Spleen (tissue), 11 donors: ENCODE results near the gene PSMG4. TPM values are rescaled to one million over a fixed set of nuclear protein-coding genes. Genes with fewer than 3 reads are reported as not detected.

Experiments used
- DNase-seq: peaks from one replicate; pipeline ENCODE4 v3.0.0-alpha.2; 2020
- H3K27ac ChIP-seq, 8 donors: fragments of 200-600 bp; sonication (generic) in 7 of 8; 1 replicate in 4 of 8; 2 replicates in 4 of 8; pipeline versions ENCODE4 v1.5.0 to v1.8.0; 2016 to 2021; ENCODE audit warnings: inconsistent platforms in 4 of 8, mild to moderate bottlenecking in 4 of 8, moderate library complexity in 1 of 8
- H3K27me3 ChIP-seq, 7 donors: fragments of 200-600 bp; sonication (generic) in 6 of 7; replicated peaks in 1 of 7; 1 replicate in 4 of 7; 2 replicates in 3 of 7; pipeline versions ENCODE4 v1.5.0 to v1.8.0; 2016 to 2021; ENCODE audit warnings: inconsistent platforms in 3 of 7, mild to moderate bottlenecking in 1 of 7
- H3K36me3 ChIP-seq, 6 donors: fragments of 200-600 bp; sonication (generic) in 5 of 6; 1 replicate in 4 of 6; 2 replicates in 2 of 6; pipeline versions ENCODE4 v1.5.0 to v1.8.0; 2016 to 2021; ENCODE audit warnings: inconsistent platforms in 2 of 6
- H3K4me1 ChIP-seq, 6 donors: fragments of 200-600 bp; sonication (generic) in 5 of 6; 1 replicate in 3 of 6; 2 replicates in 3 of 6; pipeline versions ENCODE4 v1.5.0 to v1.8.0; 2016 to 2021; ENCODE audit warnings: inconsistent platforms in 3 of 6
- H3K4me3 ChIP-seq, 8 donors: fragments of 200-600 bp; sonication (generic) in 7 of 8; 1 replicate in 4 of 8; 2 replicates in 4 of 8; pipeline versions ENCODE4 v1.5.0 to v1.8.0; 2016 to 2021; ENCODE audit warnings: inconsistent platforms in 4 of 8, mild to moderate bottlenecking in 4 of 8, moderate library complexity in 2 of 8
- H3K9me3 ChIP-seq, 8 donors: fragments of 200-600 bp; sonication (generic) in 7 of 8; 1 replicate in 4 of 8; 2 replicates in 4 of 8; pipeline versions ENCODE4 v1.5.0 to v1.8.0; 2016 to 2021; ENCODE audit warnings: inconsistent platforms in 4 of 8
- CTCF ChIP-seq, 11 experiments: fragments of 200-600 bp in 7 of 11; fragments of 450-650 bp in 4 of 11; sonication (generic) in 4 of 11; IDR thresholded peaks in 8 of 11; conservative IDR thresholded peaks in 3 of 11; 1 replicate in 7 of 11; 2 replicates in 4 of 11; pipeline versions ENCODE4 v1.4.0 to v1.8.0; 2016 to 2021; ENCODE audit warnings: antibody characterized with exemption in 11 of 11, inconsistent platforms in 4 of 11, mild to moderate bottlenecking in 1 of 11
- POLR2A ChIP-seq, 3 donors: fragments of 450-650 bp; IDR thresholded peaks; one replicate each; pipeline ENCODE4 v1.5.1; 2017; ENCODE audit warnings: antibody characterized with exemption in 3 of 3, mild to moderate bottlenecking in 1 of 3
- POLR2AphosphoS5 ChIP-seq, 3 donors: sonication (generic); formaldehyde crosslinking; IDR thresholded peaks; one replicate each; pipeline ENCODE4 v1.5.1; 2017; ENCODE audit warnings: antibody characterized with exemption in 3 of 3
- WGBS, 5 donors: extraction: QIAGEN DNeasy Blood & Tissue Kit in 3 of 5; methylation state at CpG; one replicate each; pipeline versions ENCODE4 v1.1.5 to v1.1.7; 2013 to 2018; 5-methylcytosine and 5-hydroxymethylcytosine counted together
- intact Hi-C: fragments of 100-400 bp; cut with DNase I; formaldehyde crosslinking; loops from one replicate; pipeline ENCODE4 v1.15.0; 2023; ENCODE audit warnings: low total_unique reads
- polyA plus RNA-seq, 3 donors: library from polyadenylated mRNA; stranded (reverse); fragments of 200-250 nt; gene quantifications; one replicate each; pipeline ENCODE4 v1.2.1, GENCODE V29; 2013
- total RNA-seq, 7 donors: library from RNA; depleted of rRNA in 3 of 7; stranded (reverse); fragments of >200 nt in 3 of 7; fragmentation: NEBNext Ultra II Directional in 4 of 7; extraction: Animal tissue kit (Norgen Biotek cat#: 25700) in 4 of 7; gene quantifications; one replicate each; pipeline versions ENCODE4 v1.1.0 to v1.2.1, GENCODE V29; 2016 to 2021
- donor health status: healthy with polysubstance abuse.
- donor health status: DM: no; HTN: no; CAD: no; lungs with moderate emphysema.
- donor health status: DM: no; HTN: no; CAD: no.
- donor health status: Bipolar disorder and iron deficiency.
- donor health status: healthy.
- donor health status: DM: no; HTN: no; CAD: no.
- donor health status: DM: yes; HTN: yes; CAD: no.

Gene PSMG4
- total and polyA plus RNA-seq, 10 donors, result 12.1 to 41.6 (median 18.5) TPM

- 73 to 91% (median 84%) methylated on average over 7 to 11 of the region's 11 CpGs for WGBS, 5 donors
- Histone ChIP-seq H3K36me3 (no peaks in the 10 kb centered on the region), H3K4me1 (no peaks in the 10 kb centered on the region), H3K27me3 (peaks cover 0 to 15% (median 0%) of the 10 kb centered on the region in 7 donors), H3K9me3 (peaks cover 0 to 5% (median 0%) of the 10 kb centered on the region in 8 donors), H3K4me3 (no peak overlapping the region), H3K27ac (no peak overlapping the region)
- DNase-seq, result peak; percentile 62
- TF ChIP-seq POLR2AphosphoS5 (IDR thresholded peaks at IDR 0.05), result no peak
- TF ChIP-seq CTCF (IDR thresholded peaks at IDR 0.05 in 8 of 11, conservative IDR thresholded peaks at IDR 0.05 in 3 of 11), result no peak
- TF ChIP-seq POLR2A (IDR thresholded peaks at IDR 0.05), result no peak
- intact Hi-C loops, result no loop called here
Measured at GRCh38 chr6:3309391-3310050, 50.8 kb downstream of the PSMG4 start.

GRCh38 chr6:3310051-3310448, 51.3 kb downstream of the PSMG4 start:
- intact Hi-C loops, result no loop called here
- Histone ChIP-seq H3K4me1 (no peaks in the 10 kb centered on the region), H3K9me3 (peaks cover 0 to 5% (median 0%) of the 10 kb centered on the region in 8 donors), H3K4me3 (no peak overlapping the region), H3K27ac (no peak overlapping the region), H3K36me3 (no peaks in the 10 kb centered on the region), H3K27me3 (peaks cover 0 to 15% (median 0%) of the 10 kb centered on the region in 7 donors)
- TF ChIP-seq POLR2AphosphoS5 (IDR thresholded peaks at IDR 0.05) (no peak), CTCF (IDR thresholded peaks at IDR 0.05 in 8 of 11, conservative IDR thresholded peaks at IDR 0.05 in 3 of 11) (no peak), POLR2A (IDR thresholded peaks at IDR 0.05) (no peak)
- 69 to 93% (median 80%) methylated on average over 5 to 6 of the region's 6 CpGs for WGBS, 5 donors
- peak; percentile 41 for DNase-seq

GRCh38 chr6:3310703-3311102, 52.0 kb downstream of the PSMG4 start:
- no peak overlapping the region for H3K4me3 ChIP-seq
- peaks cover 0 to 3% (median 0%) of the 10 kb centered on the region in 8 donors for H3K9me3 ChIP-seq
- DNase-seq, result peak; percentile 34
- no peak overlapping the region for H3K27ac ChIP-seq
- WGBS, 5 donors, result 77 to 91% (median 82%) methylated on average over 9 of the region's 9 CpGs
- H3K4me1 ChIP-seq, result no peaks in the 10 kb centered on the region
- H3K27me3 ChIP-seq, result peaks cover 0 to 15% (median 0%) of the 10 kb centered on the region in 7 donors
- intact Hi-C loops, result no loop called here
- TF ChIP-seq POLR2AphosphoS5 (IDR thresholded peaks at IDR 0.05) (no peak), CTCF (IDR thresholded peaks at IDR 0.05 in 8 of 11, conservative IDR thresholded peaks at IDR 0.05 in 3 of 11) (no peak), POLR2A (IDR thresholded peaks at IDR 0.05) (no peak)
- H3K36me3 ChIP-seq, result no peaks in the 10 kb centered on the region

GRCh38 chr6:3311826-3312225, 53.1 kb downstream of the PSMG4 start:
- peak; percentile 16 for DNase-seq
- Histone ChIP-seq H3K9me3 (no peaks in the 10 kb centered on the region), H3K4me3 (no peak overlapping the region), H3K4me1 (no peaks in the 10 kb centered on the region), H3K36me3 (no peaks in the 10 kb centered on the region), H3K27me3 (peaks cover 0 to 10% (median 0%) of the 10 kb centered on the region in 7 donors), H3K27ac (no peak overlapping the region)
- WGBS, 5 donors, result 90 to 96% (median 94%) methylated on average over 6 of the region's 6 CpGs
- no peak for TF ChIP-seq CTCF (IDR thresholded peaks at IDR 0.05 in 8 of 11, conservative IDR thresholded peaks at IDR 0.05 in 3 of 11)
- no peak for TF ChIP-seq POLR2AphosphoS5 (IDR thresholded peaks at IDR 0.05)
- no peak for TF ChIP-seq POLR2A (IDR thresholded peaks at IDR 0.05)
- intact Hi-C loops, result no loop called here
